Measurements from ENCODE around the gene FXYD1. TPM values are rescaled to one million over a fixed set of nuclear protein-coding genes. Genes with fewer than 3 reads are reported as not detected.

FXYD1 gene
- total and polyA plus RNA-seq, 2 donors (not counting 3 experiments of a cell fraction or from before 2014, with no cell fraction given): not detected

GRCh38 chr19:35089554-35089953 lies 49.1 kb upstream of the FXYD1 start:
- Histone ChIP-seq H3K4me2 (ENCODE audit: insufficient read depth, low read length) (no peak overlapping the region), H3K36me3 (ENCODE audit: control insufficient read depth in 2 of 2, extremely low read depth in 1 of 2, insufficient read depth in 2 of 2, low read length in 2 of 2) (no peaks in the 10 kb centered on the region), H3K9me3 (replicated peaks; ENCODE audit: control insufficient read depth, insufficient read depth, low read length) (no peaks in the 10 kb centered on the region), H3K27me3 (ENCODE audit: control insufficient read depth in 2 of 2, insufficient read depth in 2 of 2, low read length in 2 of 2) (peaks cover 1 to 2% of the 10 kb centered on the region in 2 experiments), H3K79me2 (ENCODE audit: control insufficient read depth, insufficient read depth, low read length) (no peaks in the 10 kb centered on the region), H4K20me1 (replicated peaks; ENCODE audit: control insufficient read depth, extremely low read depth, insufficient read depth, low read length) (no peaks in the 10 kb centered on the region), H3K27ac (ENCODE audit: insufficient read depth, low read depth, low read length) (no peak overlapping the region), H2AFZ (ENCODE audit: low read depth, low read length) (no peak overlapping the region), H3K4me3 (replicated peaks in 1 of 3; ENCODE audit: insufficient read depth in 1 of 3, low read depth in 1 of 3, low read length in 3 of 3) (no peak overlapping the region), H3K9me1 (replicated peaks; ENCODE audit: control insufficient read depth, extremely low read depth, insufficient read depth, low read length) (no peaks in the 10 kb centered on the region), H3K9ac (replicated peaks; ENCODE audit: extremely low read depth, insufficient read depth, low read length) (no peak overlapping the region), H3K4me1 (ENCODE audit: control insufficient read depth, extremely low read depth, insufficient read depth, low read length) (no peaks in the 10 kb centered on the region)
- no peak for FAIRE-seq
- ChIA-PET CTCF (interaction anchor here (3.4 to 4.3 kb wide), 2 partner anchors 23 to 46 kb away, joined by 25 to 35 read pairs; no protein-coding TSS in a partner anchor), POLR2A (no interaction called here)
- BruUV-seq (replicated peaks): no TSS peak
- TF ChIP-seq MYC (IDR thresholded peaks at IDR 0.05; ENCODE audit: low read depth, low read length) (no peak), FOS (IDR thresholded peaks at IDR 0.05; ENCODE audit: borderline replicate concordance, insufficient read depth, low read length) (no peak), JUN (IDR thresholded peaks at IDR 0.05; ENCODE audit: borderline replicate concordance, insufficient read depth, insufficient read length, low read depth) (no peak), EZH2 (IDR thresholded peaks at IDR 0.05; ENCODE audit: borderline replicate concordance, low read depth, low read length, severe bottlenecking) (no peak), POLR2A (IDR thresholded peaks at IDR 0.05; ENCODE audit: low read depth, low read length) (no peak), GATA2 (IDR thresholded peaks at IDR 0.05; ENCODE audit: insufficient read depth, insufficient read length, low read depth, low read length) (no peak), CTCF (IDR thresholded peaks at IDR 0.05; ENCODE audit: extremely low read depth in 1 of 2, insufficient read depth in 1 of 2, low read depth in 1 of 2, low read length in 2 of 2) (no peak), POLR2AphosphoS5 (IDR thresholded peaks at IDR 0.05; ENCODE audit: insufficient read depth, low read depth, low read length) (no peak)
- TF ChIP-seq, protein P1, sequence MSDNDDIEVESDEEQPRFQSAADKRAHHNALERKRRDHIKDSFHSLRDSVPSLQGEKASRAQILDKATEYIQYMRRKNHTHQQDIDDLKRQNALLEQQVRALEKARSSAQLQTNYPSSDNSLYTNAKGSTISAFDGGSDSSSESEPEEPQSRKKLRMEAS (IDR thresholded peaks at IDR 0.05; ENCODE audit: insufficient read depth, insufficient read length): no peak
- DNase-seq (ENCODE audit: low read depth, low spot score): no peak
- dilution Hi-C loops (cut with MboI; ENCODE audit: extremely low pct_ligation_motif_present, low sequenced_read_pairs): no loop called here
- intact Hi-C loops (cut with micrococcal nuclease): no loop called here
